Activated CD8-positive, alpha-beta T cell treated with anti-CD3 and anti-CD28 coated beads for 36 hours (primary cell): Measurements from ENCODE around the gene LRRC43. TPM values are rescaled to one million over a fixed set of nuclear protein-coding genes. Genes with fewer than 3 reads are reported as not detected.

Experiments used
- ATAC-seq: fragments of 200-7000 bp; cut with Tn5 transposase; one replicate; pipeline ENCODE4 v1.10.0; 2021; ENCODE audit warnings: mild to moderate bottlenecking, moderate library complexity
- CTCF ChIA-PET: fragments of 350-600 bp; sonication (Branson Sonifier 250); formaldehyde crosslinking; loops from one replicate; lab custom pipeline; 2021; ENCODE audit warnings: antibody characterized with exemption; lab: Charles Lee
- POLR2A ChIA-PET: fragments of 350-600 bp; sonication (Branson Sonifier 250); formaldehyde crosslinking; loops from one replicate; lab custom pipeline; 2021; ENCODE audit warnings: antibody characterized with exemption; lab: Charles Lee
- DNase-seq: peaks from one replicate; pipeline ENCODE4 v3.0.0-alpha.2; 2020
- H3K27ac Mint-ChIP-seq: one replicate; pipeline ENCODE4 v1.8.0; 2021; ENCODE audit warnings: mild to moderate bottlenecking, mixed read lengths
- H3K27me3 Mint-ChIP-seq: one replicate; pipeline ENCODE4 v1.8.0; 2021; ENCODE audit warnings: mixed read lengths
- H3K36me3 Mint-ChIP-seq: one replicate; pipeline ENCODE4 v1.8.0; 2021; ENCODE audit warnings: low read depth, mixed read lengths
- H3K4me1 Mint-ChIP-seq: one replicate; pipeline ENCODE4 v1.8.0; 2021; ENCODE audit warnings: low read depth, mixed read lengths
- H3K4me3 Mint-ChIP-seq: one replicate; pipeline ENCODE4 v1.8.0; 2021; ENCODE audit warnings: mild to moderate bottlenecking, moderate library complexity, mixed read lengths
- H3K9me3 Mint-ChIP-seq: one replicate; pipeline ENCODE4 v1.8.0; 2021; ENCODE audit warnings: mixed read lengths
- intact Hi-C: fragments of 100-400 bp; cut with micrococcal nuclease; formaldehyde crosslinking; loops from one replicate; pipeline ENCODE4 v1.10.0; 2022
- total RNA-seq, 2 experiments: library from RNA; stranded (reverse); gene quantifications; one replicate each; pipeline ENCODE4 v1.2.3, GENCODE V29; 2021
- TF ChIP-seq, protein P1 (sequence below): fragments of 200-600 bp; IDR thresholded peaks from one replicate; pipeline ENCODE4 v1.8.0; 2022; ENCODE audit warnings: antibody characterized with exemption, mild to moderate bottlenecking

The LRRC43 gene
- total RNA-seq, 2 experiments from 2014 or later, result not detected

DNA sequence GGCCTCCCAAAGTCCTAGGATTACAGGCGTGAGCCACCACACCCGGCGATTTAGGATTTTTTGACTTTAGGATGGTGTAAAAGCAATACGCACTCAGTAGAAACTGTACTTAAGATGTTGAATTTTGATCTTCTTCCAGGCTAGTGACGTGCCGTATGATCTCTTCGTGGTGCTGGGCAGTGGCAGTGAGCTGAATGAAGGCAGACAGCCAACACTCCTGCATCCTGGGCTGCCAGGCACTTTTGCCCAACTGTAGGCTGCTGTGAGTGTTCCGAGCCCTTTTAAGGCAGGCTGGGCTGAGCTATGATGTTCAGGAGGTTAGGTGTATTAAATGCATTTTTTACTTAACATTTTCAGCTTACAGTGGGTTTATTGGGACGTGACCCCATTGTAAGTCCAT, 30.2 kb upstream of the LRRC43 start:
- Mint-ChIP-seq H3K36me3 (no peaks in the 10 kb centered on the region), H3K27ac (no peak overlapping the region), H3K27me3 (no peaks in the 10 kb centered on the region), H3K4me3 (no peak overlapping the region), H3K4me1 (no peaks in the 10 kb centered on the region), H3K9me3 (no peaks in the 10 kb centered on the region)
- intact Hi-C loops, result no loop called here
- DNase-seq, result no peak
- TF ChIP-seq, protein P1, sequence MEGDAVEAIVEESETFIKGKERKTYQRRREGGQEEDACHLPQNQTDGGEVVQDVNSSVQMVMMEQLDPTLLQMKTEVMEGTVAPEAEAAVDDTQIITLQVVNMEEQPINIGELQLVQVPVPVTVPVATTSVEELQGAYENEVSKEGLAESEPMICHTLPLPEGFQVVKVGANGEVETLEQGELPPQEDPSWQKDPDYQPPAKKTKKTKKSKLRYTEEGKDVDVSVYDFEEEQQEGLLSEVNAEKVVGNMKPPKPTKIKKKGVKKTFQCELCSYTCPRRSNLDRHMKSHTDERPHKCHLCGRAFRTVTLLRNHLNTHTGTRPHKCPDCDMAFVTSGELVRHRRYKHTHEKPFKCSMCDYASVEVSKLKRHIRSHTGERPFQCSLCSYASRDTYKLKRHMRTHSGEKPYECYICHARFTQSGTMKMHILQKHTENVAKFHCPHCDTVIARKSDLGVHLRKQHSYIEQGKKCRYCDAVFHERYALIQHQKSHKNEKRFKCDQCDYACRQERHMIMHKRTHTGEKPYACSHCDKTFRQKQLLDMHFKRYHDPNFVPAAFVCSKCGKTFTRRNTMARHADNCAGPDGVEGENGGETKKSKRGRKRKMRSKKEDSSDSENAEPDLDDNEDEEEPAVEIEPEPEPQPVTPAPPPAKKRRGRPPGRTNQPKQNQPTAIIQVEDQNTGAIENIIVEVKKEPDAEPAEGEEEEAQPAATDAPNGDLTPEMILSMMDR, result no peak
- ChIA-PET CTCF (interaction anchor here (1.6 kb wide), 1 partner anchor 99 kb away, joined by 7 read pairs; no protein-coding TSS in a partner anchor), POLR2A (no interaction called here)
- ATAC-seq, result no peak

DNA sequence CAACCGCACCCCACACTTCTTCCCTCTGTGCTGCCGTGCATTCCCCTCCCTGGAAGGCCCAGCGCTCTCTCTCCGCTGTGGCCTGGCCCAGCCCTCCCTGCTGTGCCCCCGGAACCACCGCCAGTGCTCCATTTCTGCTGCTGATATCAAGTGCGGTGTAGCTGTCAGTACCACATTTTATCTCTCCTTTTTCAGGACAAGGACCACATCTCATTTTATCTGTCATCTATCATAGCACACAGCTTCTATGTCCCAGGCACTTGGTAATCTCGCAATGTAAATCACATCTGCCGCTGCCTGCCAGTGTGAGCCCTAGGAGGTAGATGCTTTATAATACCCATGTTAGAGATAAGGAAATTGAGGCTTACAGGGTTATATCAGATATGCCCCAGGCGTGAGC, 27.2 kb upstream of the LRRC43 start:
- H3K9me3 Mint-ChIP-seq, result no peaks in the 10 kb centered on the region
- intact Hi-C loops, result loop anchor here (5.0 kb wide), 1 partner anchor 37 kb away; no protein-coding TSS in a partner anchor
- ChIA-PET POLR2A (no interaction called here), CTCF (interaction anchor here (1.0 kb wide), 1 partner anchor 33 kb away, joined by 4 read pairs; no protein-coding TSS in a partner anchor)
- H3K27me3 Mint-ChIP-seq, result no peaks in the 10 kb centered on the region
- ATAC-seq (no peak), DNase-seq (no peak)
- H3K27ac Mint-ChIP-seq, result no peak overlapping the region
- no peak overlapping the region for H3K4me3 Mint-ChIP-seq
- H3K36me3 Mint-ChIP-seq, result no peaks in the 10 kb centered on the region
- TF ChIP-seq, protein P1, result no peak
- H3K4me1 Mint-ChIP-seq, result no peaks in the 10 kb centered on the region

DNA sequence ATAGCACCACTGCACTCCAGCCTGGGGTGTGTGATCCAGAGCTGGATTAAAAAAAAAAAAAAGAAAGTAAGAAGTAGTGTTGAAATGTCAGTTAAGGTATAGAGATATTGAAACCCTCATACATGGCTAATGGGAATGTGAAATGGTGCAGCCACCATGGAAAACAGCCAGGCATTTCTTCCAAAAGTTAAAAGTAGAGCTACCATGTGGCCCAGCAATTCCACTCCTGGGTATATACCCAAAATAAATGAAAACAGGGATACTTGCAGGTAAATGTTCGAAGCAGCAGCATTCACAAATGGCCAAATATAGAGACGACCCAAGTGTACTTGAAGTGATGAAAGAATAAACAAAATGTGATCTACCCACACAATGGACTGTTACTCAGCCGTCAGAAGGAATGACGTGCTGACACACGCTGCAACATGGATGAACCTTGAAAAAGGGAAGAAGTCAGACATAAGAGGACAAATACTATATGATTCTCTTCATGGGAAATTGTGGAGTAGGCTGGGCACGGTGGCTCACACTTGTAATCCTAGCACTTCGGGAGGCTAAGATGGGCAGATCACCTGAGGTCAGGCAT, 24.1 kb upstream of the LRRC43 start:
- CTCF ChIA-PET, result interaction anchor here (0.8 to 1.1 kb wide), 4 partner anchors 31 to 197 kb away, joined by 3 read pairs; no protein-coding TSS in a partner anchor

DNA sequence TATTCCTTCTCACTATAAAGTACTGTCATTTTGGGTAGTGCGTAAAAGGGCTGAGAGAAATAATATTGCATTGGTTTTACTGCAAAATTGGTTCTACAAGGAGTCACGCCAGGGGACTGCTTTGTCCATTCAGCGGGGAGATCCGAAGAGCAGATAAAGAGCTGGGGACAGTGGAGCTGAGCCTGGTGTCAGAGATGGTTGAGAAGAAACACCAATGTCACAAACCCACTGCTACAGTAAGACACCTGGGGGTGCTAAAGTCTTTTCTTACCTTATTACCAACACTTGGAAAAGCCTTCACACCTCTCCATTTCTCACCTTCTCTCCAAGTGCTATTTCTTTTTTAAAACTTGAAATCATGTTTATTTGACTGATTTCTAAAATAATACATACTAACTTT, 23.0 kb upstream of the LRRC43 start:
- no peak overlapping the region for H3K4me3 Mint-ChIP-seq
- intact Hi-C loops, result loop anchor here (5.0 kb wide), 1 partner anchor 32 kb away; no protein-coding TSS in a partner anchor
- no peak overlapping the region for H3K27ac Mint-ChIP-seq
- H3K36me3 Mint-ChIP-seq, result no peaks in the 10 kb centered on the region
- DNase-seq (no peak), ATAC-seq (peak; percentile 54)
- POLR2A ChIA-PET, result no interaction called here
- CTCF ChIA-PET, result interaction anchor here (0.8 to 1.1 kb wide), 3 partner anchors 30 to 34 kb away, joined by 3 read pairs; no protein-coding TSS in a partner anchor
- H3K9me3 Mint-ChIP-seq, result no peaks in the 10 kb centered on the region
- peaks cover 9% of the 10 kb centered on the region for H3K4me1 Mint-ChIP-seq
- no peaks in the 10 kb centered on the region for H3K27me3 Mint-ChIP-seq
- TF ChIP-seq, protein P1, result peak; percentile 43

More for the DNA sequence above, 24.1 kb upstream of the LRRC43 start:
- H3K9me3 Mint-ChIP-seq, result no peaks in the 10 kb centered on the region
- DNase-seq (no peak), ATAC-seq (no peak)
- H3K36me3 Mint-ChIP-seq, result no peaks in the 10 kb centered on the region
- intact Hi-C loops, result loop anchor here (5.0 kb wide), 1 partner anchor 34 kb away; no protein-coding TSS in a partner anchor
- peaks cover 9% of the 10 kb centered on the region for H3K4me1 Mint-ChIP-seq
- TF ChIP-seq, protein P1, result no peak
- no peaks in the 10 kb centered on the region for H3K27me3 Mint-ChIP-seq
- no peak overlapping the region for H3K27ac Mint-ChIP-seq
- POLR2A ChIA-PET, result no interaction called here
- H3K4me3 Mint-ChIP-seq, result no peak overlapping the region

DNA sequence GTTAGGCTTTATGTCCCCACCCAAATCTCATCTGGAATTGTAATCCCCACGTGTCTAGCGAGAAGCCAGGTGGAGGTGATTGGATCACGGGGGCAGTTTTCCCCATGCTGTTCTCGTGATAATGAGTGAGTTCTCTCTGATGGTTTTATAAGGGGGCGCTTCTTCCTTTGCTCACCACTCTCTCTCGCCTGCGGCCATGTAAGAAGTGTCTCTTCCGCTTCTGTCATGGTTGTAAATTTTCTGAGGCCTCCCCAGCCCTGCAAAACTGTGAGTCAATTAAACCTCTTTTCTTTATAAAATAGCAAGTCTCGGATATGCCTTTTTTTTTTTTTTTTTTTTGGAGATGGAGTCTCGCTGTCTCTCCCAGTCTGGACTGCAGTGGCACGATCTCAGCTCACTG, 22.2 kb upstream of the LRRC43 start:
- CTCF ChIA-PET, result no interaction called here
- no peak overlapping the region for H3K27ac Mint-ChIP-seq
- no peaks in the 10 kb centered on the region for H3K27me3 Mint-ChIP-seq
- H3K9me3 Mint-ChIP-seq, result no peaks in the 10 kb centered on the region
- TF ChIP-seq, protein P1, result no peak
- peaks cover 9% of the 10 kb centered on the region for H3K4me1 Mint-ChIP-seq
- ATAC-seq (no peak), DNase-seq (no peak)
- H3K36me3 Mint-ChIP-seq, result no peaks in the 10 kb centered on the region
- no peak overlapping the region for H3K4me3 Mint-ChIP-seq
- intact Hi-C loops, result no loop called here
- POLR2A ChIA-PET, result no interaction called here
